CD4-positive, alpha-beta T cell treated with Interleukin-10 for 1 hour (primary cell): ENCODE results near the gene VPS4B.
"Not testable (repeated sequence)": the region's sequence is repeated elsewhere in the genome, so short reads cannot be mapped to it uniquely, and the experiment has no call there.

Experiments used
- DNase-seq: peaks from one replicate; pipeline ENCODE4 v3.0.0-alpha.2; 2020

The VPS4B gene

GRCh38 chr18:63366213-63367052 is 55.8 kb downstream of the VPS4B start:
- DNase-seq = peak; percentile 73

GRCh38 chr18:63365876-63366212 is 56.4 kb downstream of the VPS4B start:
- no peak for DNase-seq

- peak; percentile 68 for DNase-seq
Measured at GRCh38 chr18:63363951-63364350, 58.3 kb downstream of the VPS4B start.

- not testable (repeated sequence) for DNase-seq
Measured at GRCh38 chr18:63363420-63363819, 58.9 kb downstream of the VPS4B start.

DNA sequence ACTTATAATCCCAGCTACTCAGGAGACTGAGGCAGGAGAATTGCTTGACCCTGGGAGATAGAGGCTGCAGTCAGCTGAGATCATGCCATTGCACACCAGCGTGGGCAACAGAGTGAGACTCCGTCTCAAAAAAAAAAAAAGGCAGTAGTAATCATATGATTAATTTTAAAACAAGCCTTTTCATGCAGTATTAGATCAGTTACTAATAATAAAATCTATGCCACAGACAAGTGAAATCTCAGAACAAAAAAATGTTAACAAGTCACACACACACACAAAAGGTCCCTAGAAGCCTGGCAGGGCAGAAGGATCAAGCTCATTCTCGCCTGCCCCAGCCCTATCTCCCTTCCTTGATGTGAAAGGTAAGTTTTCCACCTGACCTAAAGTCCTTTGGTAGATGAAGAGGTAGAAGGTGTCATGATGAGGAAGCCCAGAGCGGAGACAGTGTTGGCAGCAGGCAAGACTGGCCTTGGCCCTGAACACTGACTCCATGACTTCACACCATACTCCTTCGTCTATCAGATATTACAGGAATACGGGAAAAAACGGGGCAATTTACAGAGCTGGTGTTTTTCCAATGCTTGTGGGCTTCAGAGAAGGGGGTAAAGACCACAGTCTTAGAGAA is 65.9 kb downstream of the VPS4B start:
- DNase-seq = no peak

- DNase-seq = no peak
Measured at GRCh38 chr18:63350230-63350629, 72.0 kb downstream of the VPS4B start.

- no peak for DNase-seq
Measured at GRCh38 chr18:63348508-63349136, 73.7 kb downstream of the VPS4B start.

- DNase-seq = no peak
Measured at GRCh38 chr18:63346480-63347183, 75.6 kb downstream of the VPS4B start.

DNA sequence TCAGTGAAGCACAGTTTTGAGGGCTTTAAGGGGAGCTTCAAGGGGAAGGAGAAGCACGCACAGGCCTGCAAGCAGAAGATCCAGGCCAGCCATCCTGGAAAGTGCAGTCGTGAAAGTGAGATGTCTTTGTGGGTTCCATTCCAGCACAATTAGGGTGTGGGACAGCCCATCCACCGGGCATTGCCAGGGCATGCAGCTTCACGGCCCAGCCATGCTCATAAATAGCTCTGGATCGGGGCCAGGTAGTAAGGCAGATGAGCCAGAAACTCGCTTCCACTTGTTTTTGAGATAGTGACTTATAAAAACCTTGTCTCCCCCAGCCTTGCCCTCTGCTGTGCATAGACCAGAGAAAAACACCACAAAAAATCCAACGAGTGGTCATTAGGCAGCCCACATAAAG is 76.2 kb downstream of the VPS4B start:
- no peak for DNase-seq

GRCh38 chr18:63344918-63345317 is 77.4 kb downstream of the VPS4B start:
- DNase-seq = no peak

DNA sequence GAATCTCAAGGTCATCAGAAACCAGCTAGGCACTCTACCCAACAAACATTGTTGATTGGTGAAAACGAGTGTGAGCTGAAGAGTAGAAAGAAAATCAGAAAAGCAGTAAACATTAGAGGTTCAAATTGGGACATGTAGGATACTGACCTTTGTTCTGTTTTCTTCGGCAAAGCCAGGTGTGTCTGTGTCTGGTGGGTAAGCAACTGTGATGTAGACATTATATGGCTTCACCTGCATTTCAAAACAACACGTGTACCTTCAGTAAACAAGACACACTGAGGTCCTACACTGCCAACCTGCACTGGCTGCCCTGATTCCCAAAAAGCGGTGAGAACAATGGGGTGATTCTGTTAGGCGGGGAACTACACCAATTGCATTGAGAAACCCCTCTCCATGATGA is 78.0 kb downstream of the VPS4B start:
- no peak for DNase-seq

DNA sequence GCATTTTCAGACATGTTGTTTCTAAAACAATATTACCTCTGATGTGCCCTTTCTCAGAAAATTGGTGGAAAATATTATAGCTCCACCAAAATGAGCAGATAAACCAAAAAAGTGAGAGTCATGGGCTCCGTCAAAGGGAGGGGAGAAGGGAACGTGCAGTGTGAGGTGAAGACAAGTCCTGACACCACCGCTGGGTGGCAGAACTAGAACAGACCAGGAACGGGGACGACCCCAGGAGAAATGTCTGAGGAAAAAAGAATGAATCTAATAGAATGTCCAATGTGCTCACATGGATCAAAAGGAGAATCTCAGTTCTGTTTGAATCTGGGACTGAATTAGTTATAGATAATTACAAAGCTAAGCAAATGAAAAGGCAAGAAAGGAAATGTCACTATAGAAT is 80.1 kb downstream of the VPS4B start:
- DNase-seq = peak; percentile 43

- DNase-seq = peak; percentile 66
Measured at GRCh38 chr18:63339920-63340484, 82.3 kb downstream of the VPS4B start.
